Chondrocyte (in vitro differentiated cells): ENCODE data around the gene PGK1. TPM values are rescaled to one million over a fixed set of nuclear protein-coding genes. Genes with fewer than 3 reads are reported as not detected.
"Not testable (repeated sequence)": the region's sequence is repeated elsewhere in the genome, so short reads cannot be mapped to it uniquely, and the experiment has no call there.

ENCODE experiments used
- DNase-seq: peaks from one replicate; pipeline ENCODE4 v3.0.0; 2021; ENCODE audit warnings: mixed read lengths, low spot score
- H3K27ac Mint-ChIP-seq: one replicate; pipeline ENCODE4 v1.8.0; 2021; ENCODE audit warnings: mild to moderate bottlenecking, moderate library complexity, mixed read lengths; ENCODE audit not compliant: unreplicated experiment
- H3K27me3 Mint-ChIP-seq: 2 replicates; pipeline ENCODE4 v1.8.0; 2021; ENCODE audit warnings: low read depth, mixed read lengths
- H3K36me3 Mint-ChIP-seq: 2 replicates; pipeline ENCODE4 v1.8.0; 2021; ENCODE audit warnings: low read depth, mixed read lengths
- H3K4me1 Mint-ChIP-seq: 2 replicates; pipeline ENCODE4 v1.8.0; 2021; ENCODE audit warnings: low read depth, mild to moderate bottlenecking, mixed read lengths
- H3K4me3 Mint-ChIP-seq: one replicate; pipeline ENCODE4 v1.8.0; 2021; ENCODE audit warnings: mild to moderate bottlenecking, moderate library complexity, mixed read lengths; ENCODE audit not compliant: unreplicated experiment
- H3K9me3 Mint-ChIP-seq: 2 replicates; pipeline ENCODE4 v1.8.0; 2021; ENCODE audit warnings: low read depth, mixed read lengths
- total RNA-seq: library from RNA; stranded (reverse); gene quantifications from 3 replicates; pipeline ENCODE4 v1.2.1, GENCODE V29; 2021
- TF ChIP-seq, protein P1 (sequence below): fragments of 200-600 bp; sonication (generic); IDR thresholded peaks from 2 replicates; pipeline ENCODE4 v1.5.0; 2021; ENCODE audit warnings: antibody characterized with exemption, mild to moderate bottlenecking, moderate library complexity

PGK1 gene
- total RNA-seq, 1 donor from 2014 or later: 352 TPM

DNA sequence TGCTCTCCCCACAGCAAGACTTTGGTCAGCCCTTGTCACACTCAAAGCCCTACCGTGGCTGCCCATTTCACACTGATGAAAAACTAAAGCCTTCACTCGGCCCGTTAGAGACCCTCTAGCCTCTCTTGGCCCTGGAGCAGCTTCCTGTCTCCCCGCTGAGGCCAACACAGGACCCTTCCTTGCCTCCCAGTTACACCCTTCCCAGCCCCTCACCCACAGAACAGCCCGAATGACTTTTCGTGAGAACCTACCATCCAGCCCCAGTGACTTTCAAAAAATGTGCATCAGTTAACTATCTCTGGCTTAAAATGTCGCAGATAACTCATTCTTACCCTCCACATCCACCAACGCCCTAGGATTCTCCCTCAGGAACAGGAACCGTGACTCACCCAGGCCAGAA, 36.2 kb downstream of the PGK1 start:
- H3K4me1 Mint-ChIP-seq: no peaks in the 10 kb centered on the region
- DNase-seq: no peak
- H3K27ac Mint-ChIP-seq: no peak overlapping the region
- H3K4me3 Mint-ChIP-seq: peak overlapping the region; percentile 35
- H3K9me3 Mint-ChIP-seq: peaks cover 12% of the 10 kb centered on the region
- TF ChIP-seq, protein P1, sequence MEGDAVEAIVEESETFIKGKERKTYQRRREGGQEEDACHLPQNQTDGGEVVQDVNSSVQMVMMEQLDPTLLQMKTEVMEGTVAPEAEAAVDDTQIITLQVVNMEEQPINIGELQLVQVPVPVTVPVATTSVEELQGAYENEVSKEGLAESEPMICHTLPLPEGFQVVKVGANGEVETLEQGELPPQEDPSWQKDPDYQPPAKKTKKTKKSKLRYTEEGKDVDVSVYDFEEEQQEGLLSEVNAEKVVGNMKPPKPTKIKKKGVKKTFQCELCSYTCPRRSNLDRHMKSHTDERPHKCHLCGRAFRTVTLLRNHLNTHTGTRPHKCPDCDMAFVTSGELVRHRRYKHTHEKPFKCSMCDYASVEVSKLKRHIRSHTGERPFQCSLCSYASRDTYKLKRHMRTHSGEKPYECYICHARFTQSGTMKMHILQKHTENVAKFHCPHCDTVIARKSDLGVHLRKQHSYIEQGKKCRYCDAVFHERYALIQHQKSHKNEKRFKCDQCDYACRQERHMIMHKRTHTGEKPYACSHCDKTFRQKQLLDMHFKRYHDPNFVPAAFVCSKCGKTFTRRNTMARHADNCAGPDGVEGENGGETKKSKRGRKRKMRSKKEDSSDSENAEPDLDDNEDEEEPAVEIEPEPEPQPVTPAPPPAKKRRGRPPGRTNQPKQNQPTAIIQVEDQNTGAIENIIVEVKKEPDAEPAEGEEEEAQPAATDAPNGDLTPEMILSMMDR: no peak
- no peaks in the 10 kb centered on the region for H3K27me3 Mint-ChIP-seq
- no peaks in the 10 kb centered on the region for H3K36me3 Mint-ChIP-seq

DNA sequence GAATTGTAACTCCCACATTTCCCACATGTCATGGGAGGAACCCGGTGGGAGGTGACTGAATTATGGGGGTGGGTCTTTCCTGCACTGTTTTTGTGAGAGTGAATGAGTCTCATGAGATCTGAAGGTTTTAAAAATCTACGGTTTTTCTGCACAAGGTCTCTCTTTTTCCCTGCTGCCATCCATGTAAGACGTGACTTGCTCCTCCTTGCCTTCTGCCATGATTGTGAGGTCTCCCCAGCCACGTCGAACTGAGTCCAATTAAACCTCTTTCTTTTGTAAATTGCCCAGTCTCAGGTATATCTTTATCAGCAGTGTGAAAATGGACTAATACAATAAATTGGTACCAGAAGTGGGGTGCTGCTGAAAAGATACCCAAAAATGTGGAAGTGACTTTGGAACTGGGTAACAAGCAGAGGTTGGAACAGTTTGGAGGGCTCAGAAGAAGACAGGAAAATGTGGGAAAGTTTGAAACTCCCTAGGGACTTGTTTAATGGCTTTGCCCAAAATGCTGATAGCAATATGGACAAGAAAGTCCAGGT, 43.0 kb downstream of the PGK1 start:
- H3K9me3 Mint-ChIP-seq: peaks cover 48% of the 10 kb centered on the region
- H3K27ac Mint-ChIP-seq, H3K4me1 Mint-ChIP-seq, H3K4me3 Mint-ChIP-seq, H3K27me3 Mint-ChIP-seq, DNase-seq, H3K36me3 Mint-ChIP-seq: not testable (repeated sequence)

DNA sequence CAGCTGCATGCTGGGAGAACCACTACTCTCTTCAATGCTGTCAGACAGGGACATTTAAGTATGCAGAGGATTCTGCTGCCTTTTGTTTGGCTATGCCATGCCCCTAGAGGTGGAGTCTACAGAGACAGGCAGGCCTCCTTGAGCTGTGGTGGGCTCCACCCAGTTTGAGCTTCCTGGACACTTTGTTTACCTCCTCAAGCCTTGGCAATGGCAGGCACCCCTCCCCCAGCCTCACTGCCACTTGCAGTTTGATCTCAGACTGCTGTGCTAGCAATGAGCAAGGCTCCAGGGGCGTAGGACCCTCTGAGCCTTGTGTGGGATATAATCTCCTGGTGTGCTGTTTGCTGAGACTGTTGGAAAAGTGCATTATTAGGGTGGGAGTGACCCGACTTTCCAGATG, 53.3 kb downstream of the PGK1 start:
- not testable (repeated sequence) for H3K4me1 Mint-ChIP-seq, H3K27ac Mint-ChIP-seq, H3K4me3 Mint-ChIP-seq, H3K27me3 Mint-ChIP-seq, H3K36me3 Mint-ChIP-seq, DNase-seq
- peaks cover 18% of the 10 kb centered on the region for H3K9me3 Mint-ChIP-seq

DNA sequence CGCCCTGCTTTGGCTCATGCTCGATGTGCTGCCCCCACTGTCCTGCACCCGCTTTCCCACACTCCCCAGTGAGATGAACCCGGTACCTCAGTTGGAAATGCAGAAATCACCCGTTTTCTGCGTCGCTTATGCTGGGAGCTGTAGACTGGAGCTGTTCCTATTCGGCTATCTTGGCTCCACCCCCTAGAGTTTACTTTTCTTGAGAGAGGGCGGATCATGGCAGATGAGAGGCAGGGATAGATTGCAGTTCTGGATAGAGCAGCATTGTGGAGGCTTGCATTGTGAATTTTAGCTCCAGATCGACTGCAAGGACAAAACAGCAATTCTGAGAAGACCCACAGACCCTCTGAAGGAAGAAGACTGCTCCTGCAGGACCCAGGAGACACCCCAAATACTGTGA, 53.8 kb downstream of the PGK1 start:
- DNase-seq, H3K4me1 Mint-ChIP-seq, H3K4me3 Mint-ChIP-seq, H3K27me3 Mint-ChIP-seq, H3K36me3 Mint-ChIP-seq, H3K27ac Mint-ChIP-seq: not testable (repeated sequence)
- H3K9me3 Mint-ChIP-seq: peaks cover 20% of the 10 kb centered on the region

DNA sequence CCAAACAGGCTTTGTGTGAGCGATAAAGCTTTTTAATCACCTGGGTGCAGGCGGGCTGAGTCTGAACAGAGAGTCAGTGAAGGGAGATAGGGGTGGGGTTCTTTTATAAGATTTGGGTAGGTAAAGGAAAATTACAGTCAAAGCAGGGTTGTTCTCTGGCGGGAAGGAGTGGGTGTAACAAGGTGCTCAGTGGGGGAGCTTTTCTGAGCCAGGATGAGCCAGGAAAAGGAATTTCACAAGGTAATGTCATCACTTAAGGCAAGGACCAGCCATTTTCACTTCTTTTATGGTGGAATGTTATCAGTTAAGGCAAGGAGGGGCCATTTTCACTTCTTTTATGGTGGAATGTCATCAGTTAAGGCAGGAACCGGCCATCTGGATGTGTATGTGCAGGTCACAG, 56.7 kb downstream of the PGK1 start:
- H3K27me3 Mint-ChIP-seq, H3K36me3 Mint-ChIP-seq, H3K4me1 Mint-ChIP-seq, H3K27ac Mint-ChIP-seq, DNase-seq, H3K4me3 Mint-ChIP-seq: not testable (repeated sequence)
- H3K9me3 Mint-ChIP-seq: peaks cover 22% of the 10 kb centered on the region

DNA sequence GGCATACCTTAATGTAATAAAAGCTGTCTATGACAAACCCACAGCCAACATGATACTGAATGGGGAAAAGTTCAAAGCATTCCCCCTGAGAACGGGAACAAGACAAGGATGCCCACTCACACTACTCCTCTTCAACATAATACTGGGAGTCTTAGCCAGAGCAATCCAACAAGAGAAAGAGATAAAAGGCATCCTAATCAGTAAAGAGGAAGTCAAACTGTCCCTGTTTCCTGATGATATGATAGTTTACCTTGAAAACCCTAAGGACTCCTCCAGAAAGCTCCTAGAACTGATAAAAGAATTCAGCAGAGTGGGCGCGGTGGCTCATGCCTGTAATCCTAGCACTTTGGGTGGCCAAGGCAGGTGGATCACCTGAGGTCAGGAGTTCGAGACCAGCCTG, 59.1 kb downstream of the PGK1 start:
- H3K27ac Mint-ChIP-seq, H3K36me3 Mint-ChIP-seq, H3K4me3 Mint-ChIP-seq, H3K27me3 Mint-ChIP-seq, DNase-seq, H3K4me1 Mint-ChIP-seq: not testable (repeated sequence)
- H3K9me3 Mint-ChIP-seq: peaks cover 22% of the 10 kb centered on the region

DNA sequence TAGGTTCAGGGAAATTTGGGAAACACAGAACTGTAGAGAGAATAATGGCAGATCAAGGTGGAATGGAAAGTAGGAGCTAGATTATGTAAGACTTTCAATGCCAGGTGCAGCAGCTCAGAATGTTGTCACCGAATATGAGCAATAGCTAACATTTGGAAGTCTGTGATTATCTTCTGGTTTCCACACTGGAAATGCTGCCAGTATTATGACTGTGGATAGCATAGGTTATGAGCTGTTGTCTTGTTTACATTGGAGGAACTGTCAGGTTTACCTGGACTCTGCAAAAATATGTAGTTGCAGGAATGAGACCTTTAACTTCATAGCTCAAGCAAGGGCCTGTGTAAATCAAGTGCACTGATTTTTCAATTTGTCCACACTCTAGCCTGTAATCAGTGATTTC, 61.4 kb downstream of the PGK1 start:
- peaks cover 2% of the 10 kb centered on the region for H3K27me3 Mint-ChIP-seq
- TF ChIP-seq, protein P1: no peak
- no peak overlapping the region for H3K27ac Mint-ChIP-seq
- no peak overlapping the region for H3K4me3 Mint-ChIP-seq
- no peaks in the 10 kb centered on the region for H3K4me1 Mint-ChIP-seq
- H3K36me3 Mint-ChIP-seq: no peaks in the 10 kb centered on the region
- no peak for DNase-seq
- H3K9me3 Mint-ChIP-seq: peaks cover 22% of the 10 kb centered on the region

DNA sequence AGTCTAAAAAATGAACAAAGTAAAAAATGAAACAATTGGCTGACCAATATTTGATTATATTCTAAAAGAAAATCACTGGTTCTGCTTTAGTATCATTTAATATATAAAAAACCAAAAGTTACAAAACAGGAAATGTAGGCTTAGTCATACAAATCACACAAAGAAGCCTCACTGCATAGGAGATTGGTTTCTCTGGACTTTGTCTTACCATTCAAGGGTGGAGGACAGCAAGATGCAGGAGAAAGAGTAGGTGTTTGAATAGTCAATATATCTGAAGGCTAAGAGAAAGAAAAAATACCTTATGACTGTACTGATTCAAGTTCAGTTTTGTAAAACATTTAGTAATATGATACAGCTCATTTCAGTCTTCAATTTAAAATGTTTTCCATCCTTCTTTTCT, 64.0 kb downstream of the PGK1 start:
- DNase-seq: no peak

More for the DNA sequence above, 64.0 kb downstream of the PGK1 start:
- Mint-ChIP-seq H3K4me3 (no peak overlapping the region), H3K27me3 (peaks cover 2% of the 10 kb centered on the region), H3K9me3 (peaks cover 9% of the 10 kb centered on the region), H3K27ac (no peak overlapping the region), H3K36me3 (no peaks in the 10 kb centered on the region), H3K4me1 (no peaks in the 10 kb centered on the region)
- TF ChIP-seq, protein P1: no peak
